ENCODE data around the gene SON.
"Not testable (repeated sequence)": the region's sequence is repeated elsewhere in the genome, so short reads cannot be mapped to it uniquely, and the experiment has no call there.

The SON gene

GRCh38 chr21:33578214-33578613 lies 35.4 kb downstream of the SON start:
- no peak for DNase-seq (ENCODE audit: low read depth)

DNA sequence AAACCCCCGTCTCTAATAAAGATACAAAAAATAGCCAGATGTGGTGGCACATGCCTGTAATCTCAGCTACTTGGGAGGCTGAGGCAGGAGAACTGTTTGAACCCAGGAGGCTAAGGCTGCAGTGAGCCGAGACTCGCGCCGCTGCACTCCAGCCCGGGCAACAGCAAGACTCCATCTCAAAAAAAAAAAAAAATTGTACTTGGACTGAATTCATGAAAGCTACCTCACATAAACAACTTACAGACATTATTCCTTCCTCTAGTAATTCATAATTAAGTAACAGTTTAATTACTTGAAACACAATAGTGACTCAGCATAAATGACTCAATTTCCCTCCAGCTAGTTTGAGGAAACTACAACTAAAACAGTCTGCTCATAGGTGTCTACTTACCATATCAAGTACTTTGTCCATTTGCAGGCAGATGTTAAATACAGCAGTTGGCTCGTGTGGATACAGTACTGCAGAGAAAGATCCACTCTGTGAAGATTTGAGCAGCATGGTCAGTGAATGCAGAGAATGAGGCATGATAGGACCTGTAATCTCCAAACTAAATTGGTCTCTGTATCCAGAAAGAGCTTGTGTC lies 36.2 kb downstream of the SON start:
- no peak for DNase-seq (ENCODE audit: low read depth)

GRCh38 chr21:33584455-33584854 lies 41.6 kb downstream of the SON start:
- no peak for DNase-seq (ENCODE audit: low read depth)

DNA sequence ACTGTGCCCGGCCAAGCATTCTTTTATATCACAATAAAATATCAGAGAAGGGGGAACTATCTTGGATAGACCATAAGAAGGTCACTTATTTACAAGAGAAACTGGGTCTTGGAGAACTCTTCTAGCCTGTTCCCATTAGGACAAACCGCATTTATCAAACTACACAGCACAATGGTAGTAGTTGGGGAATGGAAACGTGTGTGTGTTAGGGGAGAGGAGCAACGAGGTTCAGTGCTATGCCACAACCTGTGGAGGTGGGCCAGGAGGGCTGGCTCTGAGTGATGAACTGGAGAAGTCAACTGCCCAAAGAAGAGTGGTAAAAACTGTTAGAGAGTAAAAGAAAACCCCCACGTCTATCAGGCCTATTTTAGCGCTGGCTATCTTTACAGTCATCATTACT lies 44.1 kb downstream of the SON start:
- no peak for DNase-seq (ENCODE audit: low read depth)

DNA sequence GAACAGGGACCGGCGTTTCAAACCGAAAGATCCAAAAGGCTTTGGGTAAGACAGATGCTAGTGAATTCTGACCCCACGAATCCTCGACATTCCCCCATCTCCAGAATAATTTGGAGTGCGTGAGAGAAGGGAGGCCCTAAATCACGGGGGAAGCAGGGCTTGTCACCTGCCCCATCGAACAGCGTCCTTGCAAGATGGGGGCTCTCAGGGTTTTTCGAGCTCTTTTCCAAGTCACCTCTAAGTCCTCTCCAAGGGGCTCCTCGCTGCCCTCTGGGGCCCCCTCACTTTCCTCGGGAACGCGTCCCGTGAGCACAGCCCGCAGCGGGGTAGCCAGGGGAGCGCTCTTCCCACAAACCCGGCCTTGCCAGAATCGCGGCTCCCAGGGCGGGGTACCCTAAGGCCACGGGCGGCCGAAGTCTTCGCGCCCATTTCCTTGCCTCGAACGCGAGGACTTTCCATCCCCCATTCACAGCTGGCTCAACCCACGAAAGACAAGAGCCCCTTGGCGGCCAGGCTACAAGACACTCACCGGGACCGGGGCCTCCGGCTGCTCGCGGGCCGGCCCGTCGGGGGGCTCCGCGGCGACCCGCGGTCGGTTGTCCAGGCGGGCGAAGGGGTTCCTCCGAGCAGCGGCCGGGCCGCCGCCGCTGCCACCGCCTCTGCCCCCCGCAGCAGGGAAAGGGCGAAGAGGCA lies 45.1 kb downstream of the SON start:
- no peak for DNase-seq (ENCODE audit: low read depth)

- DNase-seq (ENCODE audit: low read depth): peak; percentile 81
These were observed 45.9 kb downstream of the SON start, which contains the start of gene DONSON for GRCh38 chr21:33588485-33589335. Gene DONSON, minus strand, starts transcription at chr21:33588684. Its CDS starts 43 bp downstream, at chr21:33588641.

DNA sequence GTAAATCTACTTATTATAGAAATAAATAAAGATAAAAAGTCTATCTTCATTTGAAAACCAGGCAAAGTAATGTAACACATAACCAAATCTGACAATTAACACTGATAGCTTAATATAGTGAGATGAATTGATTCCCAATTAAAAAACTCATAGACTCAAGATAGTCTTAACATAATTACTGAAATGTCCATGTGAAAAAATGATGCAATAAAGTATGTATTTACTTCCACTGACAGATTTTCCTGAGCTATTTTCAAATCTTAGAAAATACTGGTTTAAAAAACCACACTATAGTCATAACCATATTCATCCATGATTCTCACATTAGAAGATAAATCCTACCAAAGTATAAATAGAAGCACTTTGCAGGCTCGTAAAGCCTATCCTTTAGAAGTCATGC lies 55.2 kb downstream of the SON start:
- no peak for DNase-seq (ENCODE audit: low read depth)

GRCh38 chr21:33608559-33608958 lies 65.7 kb downstream of the SON start:
- DNase-seq (ENCODE audit: low read depth): no peak

- DNase-seq (ENCODE audit: low read depth): no peak
These were observed 68.3 kb downstream of the SON start for GRCh38 chr21:33611006-33611744.

DNA sequence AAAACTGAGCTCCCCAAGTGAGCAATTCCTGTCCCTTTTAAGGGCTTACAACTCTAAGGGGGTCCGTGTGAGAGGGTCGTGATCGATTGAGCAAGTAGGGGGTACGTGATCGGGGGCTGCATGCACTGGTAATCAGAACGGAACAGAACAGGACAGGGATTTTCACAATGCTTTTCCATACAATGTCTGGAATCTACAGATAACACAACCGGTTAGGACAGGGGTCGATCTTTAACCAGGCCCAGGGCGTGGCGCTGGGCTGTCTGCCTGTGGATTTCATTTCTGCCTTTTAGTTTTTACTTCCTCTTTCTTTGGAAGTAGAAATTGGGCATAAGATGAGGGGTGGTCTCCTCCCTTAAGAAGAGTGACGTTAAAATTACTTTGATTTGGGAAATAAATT lies 74.7 kb downstream of the SON start:
- DNase-seq (ENCODE audit: low read depth): not testable (repeated sequence)

GRCh38 chr21:33618407-33618806 lies 75.6 kb downstream of the SON start:
- DNase-seq (ENCODE audit: low read depth): no peak

DNA sequence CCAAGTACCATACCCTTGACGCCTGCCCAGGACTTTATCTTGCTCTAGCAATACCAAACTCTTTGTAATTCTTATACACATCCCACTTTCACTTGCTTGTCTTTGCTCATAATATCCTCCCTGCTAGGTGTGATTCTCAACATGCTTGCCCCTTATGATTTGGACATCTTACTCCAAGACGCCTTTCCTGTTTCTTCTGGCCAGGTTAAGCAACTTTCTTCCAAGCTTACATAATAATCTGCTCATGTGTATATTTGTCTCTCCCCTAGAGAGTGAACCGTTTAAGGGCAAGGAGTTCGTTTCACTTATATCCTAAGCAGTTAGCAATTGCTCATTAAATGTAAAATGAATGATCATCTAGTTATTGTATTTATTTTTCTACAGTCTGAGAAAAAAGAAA lies 76.9 kb downstream of the SON start:
- DNase-seq (ENCODE audit: low read depth): no peak

GRCh38 chr21:33622253-33622652 lies 79.4 kb downstream of the SON start:
- DNase-seq (ENCODE audit: low read depth): no peak

DNA sequence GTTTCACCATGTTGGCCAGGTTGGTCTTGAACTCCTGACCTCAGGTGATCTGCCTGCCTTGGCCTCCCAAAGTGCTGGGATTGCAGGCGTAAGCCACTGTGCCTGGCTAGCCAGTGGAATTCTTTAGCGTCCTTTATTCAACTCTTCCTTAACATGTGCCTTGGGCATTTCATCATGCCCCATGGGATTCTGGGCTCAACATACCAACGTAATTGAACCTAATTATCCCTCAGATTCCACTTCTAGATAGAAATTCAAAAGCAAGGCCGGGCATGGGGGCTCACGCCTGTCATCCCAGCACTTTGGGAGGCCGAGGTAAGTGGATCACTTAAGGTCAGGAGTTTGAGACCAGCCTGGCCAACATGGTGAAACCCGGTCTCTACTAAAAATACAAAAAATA lies 83.3 kb downstream of the SON start:
- DNase-seq (ENCODE audit: low read depth): not testable (repeated sequence)

Data from stimulated activated CD8-positive, alpha-beta memory T cell treated with anti-CD3 and anti-CD28 coated beads, Interleukin-15, amount 100 ng/mL, for 24 hours (primary cell).